Thyroid gland (tissue), 4 donors: ENCODE results near the gene ACSF3. TPM values are rescaled to one million over a fixed set of nuclear protein-coding genes. Genes with fewer than 3 reads are reported as not detected.

Source experiments
- DNase-seq, 2 donors: peaks; one replicate each; pipeline ENCODE4 v3.0.0-alpha.2; 2019
- H3K27ac ChIP-seq, 3 donors: fragments of 200-600 bp; sonication (generic); 1 replicate in 2 of 3; 2 replicates in 1 of 3; pipeline ENCODE4 v1.5.1; 2016 to 2019; ENCODE audit warnings: mild to moderate bottlenecking in 1 of 3, moderate library complexity in 1 of 3
- H3K27me3 ChIP-seq: fragments of 200-600 bp; sonication (generic); one replicate; pipeline ENCODE4 v1.5.1; 2019
- H3K36me3 ChIP-seq, 2 donors: fragments of 200-600 bp; sonication (generic); one replicate each; pipeline ENCODE4 v1.5.1; 2016 to 2019
- H3K4me1 ChIP-seq, 2 donors: fragments of 200-600 bp; sonication (generic); one replicate each; pipeline ENCODE4 v1.5.1; 2017 to 2019
- H3K4me3 ChIP-seq, 3 donors: fragments of 200-600 bp; sonication (generic); replicated peaks in 1 of 3; 1 replicate in 2 of 3; 2 replicates in 1 of 3; pipeline ENCODE4 v1.5.1; 2016; ENCODE audit warnings: mild to moderate bottlenecking in 1 of 3
- H3K9me3 ChIP-seq: fragments of 200-600 bp; sonication (generic); one replicate; pipeline ENCODE4 v1.5.1; 2017
- POLR2A ChIP-seq, 2 donors: fragments of 450-650 bp; IDR thresholded peaks; one replicate each; pipeline ENCODE4 v1.6.1; 2017; ENCODE audit warnings: antibody characterized with exemption in 2 of 2, mild to moderate bottlenecking in 2 of 2, moderate library complexity in 1 of 2
- WGBS, 2 donors: methylation state at CpG; one replicate each; pipeline ENCODE4 v1.1.5; 2017; 5-methylcytosine and 5-hydroxymethylcytosine counted together
- intact Hi-C: fragments of 100-400 bp; cut with DNase I; formaldehyde crosslinking; loops from one replicate; pipeline ENCODE4 v1.15.1; 2023
- total RNA-seq, 4 donors: library from RNA; depleted of rRNA; stranded (reverse); fragments of >200 nt; gene quantifications; one replicate each; pipeline ENCODE4 v1.2.3, GENCODE V29; 2016
- TF ChIP-seq, protein P1 (sequence below), 6 experiments: fragments of 200-600 bp in 3 of 6; fragments of 450-650 bp in 3 of 6; sonication (generic) in 3 of 6; IDR thresholded peaks; one replicate each; pipeline ENCODE4 v1.5.1; 2016 to 2019; ENCODE audit warnings: antibody characterized with exemption in 6 of 6, mild to moderate bottlenecking in 2 of 6, inconsistent platforms in 1 of 6, moderate library complexity in 1 of 6

Gene ACSF3
- total RNA-seq, 4 donors from 2014 or later: 30.1 to 51.2 (median 33.4) TPM

DNA sequence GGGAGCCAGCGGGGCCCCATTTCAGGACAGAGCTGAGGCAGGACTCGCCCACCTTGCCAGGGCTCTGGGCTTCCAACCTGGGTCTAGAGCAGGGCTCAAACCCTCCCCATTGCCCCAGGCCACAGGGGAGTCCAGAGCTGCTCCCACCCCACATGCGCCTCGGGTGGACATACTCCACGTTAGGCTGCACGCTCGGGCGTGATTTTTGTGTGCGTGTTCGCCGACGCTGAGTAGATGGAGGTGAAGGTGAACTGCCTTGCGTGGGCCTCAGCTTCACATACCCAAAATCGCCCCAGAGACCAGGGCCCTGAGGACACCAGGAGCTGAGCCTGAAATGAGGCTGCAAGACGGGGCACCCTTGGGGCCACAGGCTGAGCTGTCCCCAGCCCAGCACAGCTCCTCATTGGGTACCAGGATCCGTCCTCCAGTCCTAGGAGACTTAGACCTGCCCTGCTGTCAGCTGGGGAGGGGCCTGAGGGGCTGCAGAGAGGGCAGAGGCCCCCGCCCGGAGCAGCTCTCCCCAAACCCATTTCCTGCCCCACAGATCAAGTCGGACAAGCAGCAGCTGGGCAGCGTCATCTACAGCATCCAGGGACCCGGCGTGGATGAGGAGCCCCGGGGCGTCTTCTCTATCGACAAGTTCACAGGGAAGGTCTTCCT lies 86.1 kb downstream of the ACSF3 start:
- TF ChIP-seq, protein P1, sequence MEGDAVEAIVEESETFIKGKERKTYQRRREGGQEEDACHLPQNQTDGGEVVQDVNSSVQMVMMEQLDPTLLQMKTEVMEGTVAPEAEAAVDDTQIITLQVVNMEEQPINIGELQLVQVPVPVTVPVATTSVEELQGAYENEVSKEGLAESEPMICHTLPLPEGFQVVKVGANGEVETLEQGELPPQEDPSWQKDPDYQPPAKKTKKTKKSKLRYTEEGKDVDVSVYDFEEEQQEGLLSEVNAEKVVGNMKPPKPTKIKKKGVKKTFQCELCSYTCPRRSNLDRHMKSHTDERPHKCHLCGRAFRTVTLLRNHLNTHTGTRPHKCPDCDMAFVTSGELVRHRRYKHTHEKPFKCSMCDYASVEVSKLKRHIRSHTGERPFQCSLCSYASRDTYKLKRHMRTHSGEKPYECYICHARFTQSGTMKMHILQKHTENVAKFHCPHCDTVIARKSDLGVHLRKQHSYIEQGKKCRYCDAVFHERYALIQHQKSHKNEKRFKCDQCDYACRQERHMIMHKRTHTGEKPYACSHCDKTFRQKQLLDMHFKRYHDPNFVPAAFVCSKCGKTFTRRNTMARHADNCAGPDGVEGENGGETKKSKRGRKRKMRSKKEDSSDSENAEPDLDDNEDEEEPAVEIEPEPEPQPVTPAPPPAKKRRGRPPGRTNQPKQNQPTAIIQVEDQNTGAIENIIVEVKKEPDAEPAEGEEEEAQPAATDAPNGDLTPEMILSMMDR (IDR thresholded peaks at IDR 0.05): no peak
- no peak for TF ChIP-seq POLR2A (IDR thresholded peaks at IDR 0.05)
- no peaks in the 10 kb centered on the region for H3K4me1 ChIP-seq
- no peak for DNase-seq
- H3K27ac ChIP-seq: no peak overlapping the region
- no peak overlapping the region for H3K4me3 ChIP-seq
- no peaks in the 10 kb centered on the region for H3K36me3 ChIP-seq
- no peaks in the 10 kb centered on the region for H3K9me3 ChIP-seq
- WGBS, 2 donors: 84 to 86% methylated on average over 18 to 21 of the region's 25 CpGs
- no peaks in the 10 kb centered on the region for H3K27me3 ChIP-seq
- intact Hi-C loops: loop anchor here (10.0 kb wide), 1 partner anchor 235 kb away; no protein-coding TSS in a partner anchor

DNA sequence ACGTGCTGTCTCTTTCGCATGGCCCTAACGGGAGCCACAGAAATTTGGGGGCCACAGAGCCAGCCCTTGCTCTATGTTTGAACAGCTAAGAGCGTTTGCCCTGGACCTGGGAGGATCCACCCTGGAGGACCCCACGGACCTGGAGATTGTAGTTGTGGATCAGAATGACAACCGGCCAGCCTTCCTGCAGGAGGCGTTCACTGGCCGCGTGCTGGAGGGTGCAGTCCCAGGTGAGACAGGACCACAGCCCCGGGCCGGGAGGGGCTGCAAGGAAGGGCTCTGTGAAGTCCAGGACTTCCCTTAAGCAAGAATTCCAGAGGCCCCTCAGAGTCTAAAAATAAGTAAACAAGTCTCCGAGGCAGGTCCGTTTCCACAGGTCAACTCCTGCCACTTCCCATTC lies 89.8 kb downstream of the ACSF3 start:
- intact Hi-C loops: no loop called here
- Histone ChIP-seq H3K9me3 (no peaks in the 10 kb centered on the region), H3K4me3 (no peak overlapping the region), H3K36me3 (no peaks in the 10 kb centered on the region), H3K4me1 (no peaks in the 10 kb centered on the region), H3K27me3 (no peaks in the 10 kb centered on the region), H3K27ac (no peak overlapping the region)
- WGBS, 2 donors: 28 to 36% methylated on average over 12 to 13 of the region's 13 CpGs
- no peak for DNase-seq
- TF ChIP-seq POLR2A (IDR thresholded peaks at IDR 0.05): no peak
- TF ChIP-seq, protein P1 (IDR thresholded peaks at IDR 0.05): no peak

DNA sequence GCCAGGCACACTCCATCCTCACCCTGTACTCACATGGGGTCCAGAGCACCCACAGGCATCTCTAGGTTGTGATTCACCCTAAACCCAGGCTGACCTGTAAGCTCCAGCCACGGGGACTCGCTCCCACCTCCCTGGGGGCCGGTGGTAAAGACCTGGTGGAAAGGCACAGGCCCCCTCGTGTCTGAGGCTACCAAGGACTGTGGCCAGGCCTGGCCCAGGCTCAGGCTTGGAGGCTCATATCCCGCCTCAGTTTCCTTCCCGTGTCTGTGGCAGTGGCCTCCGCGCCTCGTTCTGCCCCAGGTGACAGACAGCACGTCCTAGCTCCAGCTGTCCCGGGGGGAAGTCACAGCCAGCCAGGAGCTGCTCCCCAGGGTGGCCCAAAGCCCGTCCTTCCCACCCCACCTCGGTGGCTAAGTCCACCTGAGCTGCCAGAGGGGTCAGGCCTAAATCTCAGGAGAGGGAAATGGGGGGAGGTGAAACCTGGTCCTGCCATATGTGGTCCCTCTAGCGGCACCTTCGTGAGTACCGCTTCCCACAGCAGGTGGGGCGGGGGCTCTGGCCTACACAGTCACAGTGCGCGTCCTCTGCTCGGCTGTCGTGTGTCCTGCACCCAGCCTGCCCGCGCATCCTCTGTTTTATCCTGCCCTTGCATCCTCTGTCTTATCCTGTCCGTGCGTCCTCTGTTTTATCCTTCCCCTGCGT lies 90.5 kb downstream of the ACSF3 start:
- no peaks in the 10 kb centered on the region for H3K27me3 ChIP-seq
- H3K4me3 ChIP-seq: no peak overlapping the region
- intact Hi-C loops: no loop called here
- DNase-seq: no peak
- H3K36me3 ChIP-seq: no peaks in the 10 kb centered on the region
- WGBS, 2 donors: 72 to 81% methylated on average over 21 to 25 of the region's 26 CpGs
- no peaks in the 10 kb centered on the region for H3K9me3 ChIP-seq
- H3K27ac ChIP-seq: no peak overlapping the region
- H3K4me1 ChIP-seq: no peaks in the 10 kb centered on the region
- no peak for TF ChIP-seq POLR2A (IDR thresholded peaks at IDR 0.05)
- TF ChIP-seq, protein P1 (IDR thresholded peaks at IDR 0.05): no peak

DNA sequence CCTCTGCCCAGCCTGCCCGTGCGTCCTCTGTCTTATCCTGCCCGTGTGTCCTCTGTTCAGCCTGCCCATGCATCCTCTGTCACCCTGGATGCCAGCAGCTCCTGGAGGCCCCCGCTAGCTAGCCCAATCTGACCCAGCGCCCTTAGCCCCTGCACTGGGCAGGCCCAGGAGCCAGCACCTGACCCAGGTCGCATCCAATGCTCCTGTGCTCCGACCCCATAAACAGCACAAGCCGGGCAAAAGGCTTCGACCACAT lies 91.0 kb downstream of the ACSF3 start:
- TF ChIP-seq POLR2A (IDR thresholded peaks at IDR 0.05): no peak
- TF ChIP-seq, protein P1 (IDR thresholded peaks at IDR 0.05): no peak
- WGBS, 2 donors: 66 to 77% methylated on average over 8 to 9 of the region's 9 CpGs
- H3K36me3 ChIP-seq: no peaks in the 10 kb centered on the region
- H3K27ac ChIP-seq: no peak overlapping the region
- H3K9me3 ChIP-seq: no peaks in the 10 kb centered on the region
- intact Hi-C loops: no loop called here
- H3K4me1 ChIP-seq: no peaks in the 10 kb centered on the region
- no peaks in the 10 kb centered on the region for H3K27me3 ChIP-seq
- H3K4me3 ChIP-seq: no peak overlapping the region
- DNase-seq: no peak
